ENCODE measurements around the gene SLC25A28.

Gene SLC25A28

DNA sequence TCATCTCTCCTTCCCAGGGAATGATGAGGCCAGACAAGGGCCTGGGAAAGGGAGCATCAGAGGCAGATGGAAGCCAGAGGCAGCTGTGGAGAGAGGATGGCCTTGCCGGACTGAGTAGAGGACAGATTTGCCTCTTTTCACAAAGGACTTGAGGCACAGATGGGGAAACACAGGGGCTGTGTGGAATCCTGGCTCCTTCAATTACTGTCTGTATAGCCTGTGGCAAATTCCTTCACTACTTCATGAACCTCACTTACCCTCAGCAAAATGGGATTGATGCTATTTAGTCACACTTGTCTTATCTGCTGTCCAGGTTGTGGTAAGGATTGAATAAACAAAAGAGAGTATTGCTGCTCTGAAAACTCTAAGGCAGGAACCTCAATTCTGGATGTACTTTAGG, 40.3 kb downstream of the SLC25A28 start:
- no peak for DNase-seq

DNA sequence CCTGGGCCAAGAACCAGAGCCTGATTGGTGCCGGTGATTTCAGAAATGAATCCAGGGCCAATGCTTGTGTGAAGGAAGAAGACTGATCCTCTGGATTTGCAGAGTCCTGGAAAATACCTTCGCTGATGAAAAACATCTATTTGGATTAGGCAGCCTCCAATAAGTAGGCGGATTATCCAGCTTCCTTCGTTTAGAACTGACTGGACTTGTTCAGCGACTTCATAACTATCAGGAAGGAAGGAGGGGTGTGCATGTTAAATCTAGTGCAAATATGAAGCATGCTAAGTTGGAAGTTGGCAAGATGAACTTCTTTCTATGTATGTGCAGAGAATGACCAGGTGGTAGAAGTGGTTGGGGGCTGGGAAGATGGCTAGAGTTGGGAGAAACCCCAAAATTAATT, 46.4 kb downstream of the SLC25A28 start:
- no peak for DNase-seq

DNA sequence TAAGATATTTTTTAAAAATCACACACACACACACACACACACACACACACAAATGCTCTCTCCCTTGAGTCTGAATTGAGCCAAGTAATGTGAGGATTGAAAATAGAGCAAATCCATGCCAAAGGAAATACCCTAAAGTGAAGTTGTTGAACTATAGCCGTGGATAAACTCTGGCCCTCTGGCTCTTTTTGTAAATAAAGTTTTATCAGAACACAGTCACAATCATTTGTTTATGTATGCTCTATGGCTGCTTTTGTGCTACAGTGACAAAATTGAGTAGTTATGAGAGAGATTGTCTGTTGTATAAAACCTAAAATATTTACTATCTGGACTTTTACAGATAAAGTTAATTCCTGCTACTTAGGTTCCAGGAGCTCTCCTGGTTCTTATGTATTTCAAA, 48.4 kb downstream of the SLC25A28 start:
- DNase-seq = no peak

DNA sequence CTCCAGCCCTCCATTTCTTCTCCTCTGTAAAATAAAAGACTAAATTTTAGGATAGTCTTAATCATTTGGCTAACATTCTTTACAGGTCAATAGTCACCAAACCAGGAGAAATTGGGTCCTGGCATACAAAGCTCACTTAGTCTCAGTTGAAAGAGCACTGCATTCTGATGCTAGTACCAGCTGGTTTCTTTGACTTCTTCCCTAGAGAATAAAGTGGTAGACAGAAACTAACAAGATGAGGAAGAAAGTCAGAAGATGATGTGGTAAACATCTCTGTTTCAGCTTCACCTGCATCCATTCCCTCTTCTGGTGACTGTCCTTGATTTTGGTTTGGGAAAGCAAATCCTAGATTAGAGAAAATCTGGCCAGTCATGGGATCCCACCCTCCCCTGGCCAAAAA, 50.3 kb downstream of the SLC25A28 start:
- no peak for DNase-seq

DNA sequence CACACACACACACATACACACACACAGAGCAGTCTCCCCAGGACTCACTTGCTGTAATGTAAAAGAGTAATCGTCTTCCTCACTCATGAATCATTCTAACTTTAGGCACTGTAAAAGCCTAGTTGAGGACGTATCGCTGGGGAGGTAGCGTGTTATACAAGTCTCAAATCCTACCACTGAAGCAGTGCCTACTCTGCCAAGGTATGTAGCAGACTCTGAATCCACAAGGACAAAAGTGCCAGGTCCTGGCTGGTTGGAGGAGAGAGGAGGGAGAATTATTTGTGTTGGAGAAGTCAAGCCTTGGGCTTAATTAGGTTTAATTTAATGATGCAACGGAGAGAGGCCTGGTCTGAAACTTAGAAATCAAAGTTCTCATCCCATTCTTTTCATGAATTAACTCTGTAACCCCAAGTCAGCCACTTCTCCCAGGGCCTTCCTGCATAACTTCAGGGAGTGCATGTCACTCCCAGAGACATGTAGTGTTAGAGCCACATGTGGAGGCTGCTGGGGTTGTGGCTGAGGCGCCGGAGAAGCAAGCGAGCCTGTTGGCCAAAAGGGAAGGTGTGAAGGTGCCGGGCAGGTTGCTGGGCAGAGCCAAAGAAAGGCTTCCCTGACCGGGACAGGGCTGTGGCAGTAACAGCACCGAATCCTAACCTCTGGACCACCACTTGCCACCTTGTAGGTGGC, 50.8 kb downstream of the SLC25A28 start:
- no peak for DNase-seq

DNA sequence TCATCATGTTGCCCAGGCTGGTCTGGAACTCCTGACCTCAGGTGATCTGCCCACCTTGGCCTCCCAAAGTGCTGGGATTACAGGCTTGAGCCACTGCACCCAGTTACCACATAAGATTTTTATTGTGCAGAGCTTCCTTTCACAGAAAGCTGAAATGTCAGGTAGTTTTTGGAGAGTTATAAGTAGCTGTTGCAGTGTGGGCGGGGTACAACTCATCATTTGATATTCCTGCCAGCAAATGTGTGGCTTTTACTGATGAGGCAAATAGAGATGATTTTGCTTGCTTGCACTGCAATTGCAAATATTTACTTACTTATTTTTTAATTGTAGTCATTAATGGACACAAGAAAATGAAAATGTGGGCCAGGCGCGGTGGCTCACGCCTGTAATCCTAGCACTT, 55.1 kb downstream of the SLC25A28 start:
- no peak for DNase-seq

DNA sequence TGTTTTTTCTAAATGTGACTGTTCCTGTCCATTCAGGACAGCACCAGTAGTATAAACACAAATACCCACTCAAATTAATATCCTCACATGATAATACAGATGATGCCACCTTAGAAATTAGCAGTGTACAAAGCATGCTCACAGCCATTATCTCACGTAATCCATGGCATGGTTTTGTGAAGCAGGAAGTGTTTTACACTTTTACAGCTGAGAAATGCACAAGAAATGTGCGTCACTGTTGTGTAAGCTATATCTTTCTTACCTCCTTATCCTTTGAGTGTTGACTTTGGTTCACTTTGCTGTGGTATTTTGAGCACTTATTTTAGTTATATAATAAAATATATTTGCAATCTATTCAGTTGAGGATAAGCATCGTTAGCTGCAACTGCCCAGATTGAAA, 55.9 kb downstream of the SLC25A28 start:
- no peak for DNase-seq

DNA sequence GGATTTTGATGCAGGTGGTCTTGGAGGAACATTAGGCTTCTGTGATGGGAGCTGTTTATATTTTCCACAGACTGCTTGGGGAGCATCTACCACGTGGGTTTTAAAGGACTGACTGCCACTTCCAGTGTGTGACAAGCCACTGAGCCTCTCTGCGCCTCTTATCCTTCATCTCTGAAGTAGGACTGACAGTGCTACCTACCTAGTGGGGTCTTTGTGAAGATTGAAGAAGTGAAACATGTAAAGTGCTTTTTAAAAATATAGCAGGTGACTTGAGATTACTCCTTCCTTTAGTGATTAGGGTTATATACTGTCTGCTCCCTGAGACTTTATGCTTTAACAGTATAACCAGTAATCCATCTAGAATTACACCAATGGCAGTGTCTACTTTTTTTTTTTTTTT, 57.6 kb downstream of the SLC25A28 start:
- no peak for DNase-seq
